Activated naive CD4-positive, alpha-beta T cell treated with anti-CD3 and anti-CD28 coated beads, Interleukin-2, amount 50 U/mL, for 24 hours (primary cell): ENCODE measurements around the gene ZNF333.
"Not testable (repeated sequence)": the region's sequence is repeated elsewhere in the genome, so short reads cannot be mapped to it uniquely, and the experiment has no call there.

Source experiments
- H3K27ac Mint-ChIP-seq: one replicate; pipeline ENCODE4 v1.8.0; 2021; ENCODE audit warnings: mild to moderate bottlenecking, mixed read lengths
- H3K27me3 Mint-ChIP-seq: one replicate; pipeline ENCODE4 v1.8.0; 2021; ENCODE audit warnings: mixed read lengths
- H3K36me3 Mint-ChIP-seq: one replicate; pipeline ENCODE4 v1.8.0; 2021; ENCODE audit warnings: mixed read lengths
- H3K4me1 Mint-ChIP-seq: one replicate; pipeline ENCODE4 v1.8.0; 2021; ENCODE audit warnings: mixed read lengths
- H3K4me3 Mint-ChIP-seq: one replicate; pipeline ENCODE4 v1.8.0; 2021; ENCODE audit warnings: mild to moderate bottlenecking, mixed read lengths
- H3K9me3 Mint-ChIP-seq: one replicate; pipeline ENCODE4 v1.8.0; 2021; ENCODE audit warnings: mixed read lengths

The ZNF333 gene

GRCh38 chr19:14770944-14771839 lies 81.3 kb downstream of the ZNF333 start:
- Mint-ChIP-seq H3K9me3 (no peaks in the 10 kb centered on the region), H3K4me3 (no peak overlapping the region), H3K27me3 (peaks cover 13% of the 10 kb centered on the region), H3K27ac (no peak overlapping the region), H3K36me3 (no peaks in the 10 kb centered on the region), H3K4me1 (peaks cover 4% of the 10 kb centered on the region)

- no peak overlapping the region for H3K4me3 Mint-ChIP-seq
- peaks cover 13% of the 10 kb centered on the region for H3K27me3 Mint-ChIP-seq
- H3K27ac Mint-ChIP-seq: no peak overlapping the region
- H3K9me3 Mint-ChIP-seq: no peaks in the 10 kb centered on the region
- no peaks in the 10 kb centered on the region for H3K36me3 Mint-ChIP-seq
- peaks cover 5% of the 10 kb centered on the region for H3K4me1 Mint-ChIP-seq
These were observed 82.6 kb downstream of the ZNF333 start for GRCh38 chr19:14772467-14772866.

GRCh38 chr19:14772995-14773394 lies 83.1 kb downstream of the ZNF333 start:
- no peaks in the 10 kb centered on the region for H3K36me3 Mint-ChIP-seq
- H3K4me1 Mint-ChIP-seq: peaks cover 5% of the 10 kb centered on the region
- peaks cover 17% of the 10 kb centered on the region for H3K27me3 Mint-ChIP-seq
- no peak overlapping the region for H3K4me3 Mint-ChIP-seq
- H3K27ac Mint-ChIP-seq: no peak overlapping the region
- no peaks in the 10 kb centered on the region for H3K9me3 Mint-ChIP-seq

- H3K9me3 Mint-ChIP-seq, H3K36me3 Mint-ChIP-seq, H3K27ac Mint-ChIP-seq, H3K4me1 Mint-ChIP-seq, H3K4me3 Mint-ChIP-seq: not testable (repeated sequence)
- peaks cover 19% of the 10 kb centered on the region for H3K27me3 Mint-ChIP-seq
These were observed 83.9 kb downstream of the ZNF333 start for GRCh38 chr19:14773722-14774121.

- peaks cover 21% of the 10 kb centered on the region for H3K27me3 Mint-ChIP-seq
- H3K4me3 Mint-ChIP-seq: no peak overlapping the region
- H3K9me3 Mint-ChIP-seq: no peaks in the 10 kb centered on the region
- no peak overlapping the region for H3K27ac Mint-ChIP-seq
- H3K4me1 Mint-ChIP-seq: peaks cover 5% of the 10 kb centered on the region
- no peaks in the 10 kb centered on the region for H3K36me3 Mint-ChIP-seq
These were observed 84.5 kb downstream of the ZNF333 start for GRCh38 chr19:14774373-14774772.

- H3K27me3 Mint-ChIP-seq: peaks cover 21% of the 10 kb centered on the region
- H3K4me3 Mint-ChIP-seq: not testable (repeated sequence)
These were observed 85.5 kb downstream of the ZNF333 start for GRCh38 chr19:14775326-14775725.

GRCh38 chr19:14775869-14776586 lies 86.2 kb downstream of the ZNF333 start:
- no peaks in the 10 kb centered on the region for H3K36me3 Mint-ChIP-seq
- H3K4me3 Mint-ChIP-seq: peak overlapping the region; percentile 27
- H3K9me3 Mint-ChIP-seq: no peaks in the 10 kb centered on the region
- H3K4me1 Mint-ChIP-seq: peaks cover 5% of the 10 kb centered on the region
- peaks cover 24% of the 10 kb centered on the region for H3K27me3 Mint-ChIP-seq
- no peak overlapping the region for H3K27ac Mint-ChIP-seq

More at GRCh38 chr19:14775326-14775725, 85.5 kb downstream of the ZNF333 start:
- not testable (repeated sequence) for H3K36me3 Mint-ChIP-seq, H3K27ac Mint-ChIP-seq, H3K9me3 Mint-ChIP-seq, H3K4me1 Mint-ChIP-seq

GRCh38 chr19:14777645-14778044 lies 87.8 kb downstream of the ZNF333 start:
- not testable (repeated sequence) for H3K4me1 Mint-ChIP-seq, H3K9me3 Mint-ChIP-seq, H3K27ac Mint-ChIP-seq, H3K4me3 Mint-ChIP-seq, H3K36me3 Mint-ChIP-seq
- peaks cover 24% of the 10 kb centered on the region for H3K27me3 Mint-ChIP-seq

- H3K27ac Mint-ChIP-seq, H3K9me3 Mint-ChIP-seq: not testable (repeated sequence)
- peaks cover 27% of the 10 kb centered on the region for H3K27me3 Mint-ChIP-seq
These were observed 88.4 kb downstream of the ZNF333 start, which contains the start of gene ADGRE2 for GRCh38 chr19:14778110-14778845. Gene ADGRE2, minus strand, starts transcription at chr19:14778560. Its CDS starts 1,804 bp downstream, at chr19:14776756.

GRCh38 chr19:14779151-14779550 lies 89.3 kb downstream of the ZNF333 start:
- Mint-ChIP-seq H3K27me3 (peaks cover 27% of the 10 kb centered on the region), H3K27ac (no peak overlapping the region), H3K4me3 (no peak overlapping the region), H3K36me3 (no peaks in the 10 kb centered on the region), H3K4me1 (peaks cover 5% of the 10 kb centered on the region), H3K9me3 (no peaks in the 10 kb centered on the region)

More at GRCh38 chr19:14778110-14778845, 88.4 kb downstream of the ZNF333 start, which contains the start of gene ADGRE2:
- H3K36me3 Mint-ChIP-seq, H3K4me3 Mint-ChIP-seq, H3K4me1 Mint-ChIP-seq: not testable (repeated sequence)

- H3K9me3 Mint-ChIP-seq, H3K4me3 Mint-ChIP-seq, H3K36me3 Mint-ChIP-seq, H3K27ac Mint-ChIP-seq, H3K4me1 Mint-ChIP-seq: not testable (repeated sequence)
- peaks cover 28% of the 10 kb centered on the region for H3K27me3 Mint-ChIP-seq
These were observed 90.9 kb downstream of the ZNF333 start for GRCh38 chr19:14780622-14781225.

GRCh38 chr19:14781713-14782536 lies 92.1 kb downstream of the ZNF333 start:
- not testable (repeated sequence) for H3K9me3 Mint-ChIP-seq, H3K36me3 Mint-ChIP-seq, H3K27ac Mint-ChIP-seq, H3K4me3 Mint-ChIP-seq
- H3K27me3 Mint-ChIP-seq: peaks cover 27% of the 10 kb centered on the region
- peaks cover 15% of the 10 kb centered on the region for H3K4me1 Mint-ChIP-seq

GRCh38 chr19:14782626-14783409 lies 93.0 kb downstream of the ZNF333 start:
- H3K4me3 Mint-ChIP-seq: no peak overlapping the region
- peaks cover 20% of the 10 kb centered on the region for H3K4me1 Mint-ChIP-seq
- no peaks in the 10 kb centered on the region for H3K9me3 Mint-ChIP-seq
- no peak overlapping the region for H3K27ac Mint-ChIP-seq
- H3K27me3 Mint-ChIP-seq: peaks cover 24% of the 10 kb centered on the region
- no peaks in the 10 kb centered on the region for H3K36me3 Mint-ChIP-seq
